ENCODE results near the gene SNX9. TPM values are rescaled to one million over a fixed set of nuclear protein-coding genes. Genes with fewer than 3 reads are reported as not detected.

Gene SNX9
- total RNA-seq, 2 experiments from 2014 or later: 63.4 to 64.4 TPM

DNA sequence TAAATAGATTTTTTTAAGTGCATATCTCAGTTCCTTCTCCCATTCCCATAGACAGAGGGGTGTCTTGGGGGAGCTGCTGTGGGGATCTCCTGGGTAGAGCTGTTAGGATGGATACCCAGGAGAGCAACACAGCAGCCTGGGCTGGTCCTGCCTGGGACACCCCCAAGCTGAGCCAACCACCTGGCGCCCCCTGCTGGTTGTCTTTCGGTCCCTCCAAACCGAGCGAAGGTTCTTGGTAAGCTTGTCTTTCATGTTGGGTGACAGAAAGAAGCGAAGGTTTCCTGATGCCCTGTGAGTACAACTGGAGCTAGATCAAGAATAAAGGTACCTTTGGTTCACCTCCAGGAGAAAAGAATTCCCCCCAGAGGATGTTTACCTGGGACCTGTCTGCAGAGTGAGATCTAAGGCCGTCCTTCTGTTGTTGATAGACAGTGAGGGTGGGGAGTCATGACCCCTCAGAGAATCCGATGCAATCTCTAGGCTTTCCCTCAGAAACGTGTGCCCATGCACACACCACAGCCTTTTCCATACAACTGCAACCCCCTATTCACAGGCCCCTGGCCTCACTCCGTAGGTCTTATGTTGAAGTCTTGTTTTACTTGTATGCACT is 50.8 kb downstream of the SNX9 start:
- DNase-seq: peak; percentile 78
- no peaks in the 10 kb centered on the region for H3K9me3 Mint-ChIP-seq
- peaks cover 50% of the 10 kb centered on the region for H3K36me3 Mint-ChIP-seq
- no peaks in the 10 kb centered on the region for H3K27me3 Mint-ChIP-seq
- peak overlapping the region; percentile 30 for H3K27ac Mint-ChIP-seq
- H3K4me3 Mint-ChIP-seq: no peak overlapping the region
- peaks cover 38% of the 10 kb centered on the region for H3K4me1 Mint-ChIP-seq

DNA sequence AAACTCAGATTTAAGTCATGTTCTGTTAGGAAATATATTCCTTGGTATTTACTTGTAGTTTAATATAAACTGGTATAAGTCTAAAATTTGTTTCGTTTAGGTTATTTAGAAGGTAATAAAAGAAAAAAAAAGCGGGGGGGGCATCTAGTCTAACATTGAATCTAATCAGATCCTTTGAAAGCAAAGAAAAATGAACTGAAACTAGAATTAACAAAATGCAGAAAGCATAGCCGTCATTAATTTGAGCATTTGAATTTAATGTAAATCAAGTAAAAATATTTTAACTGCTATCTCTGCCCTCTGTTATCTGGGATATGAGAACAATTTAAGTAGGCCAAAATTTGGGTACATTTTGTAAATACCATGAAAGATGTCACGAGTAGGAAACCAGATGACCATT is 54.1 kb downstream of the SNX9 start:
- peaks cover 83% of the 10 kb centered on the region for H3K36me3 Mint-ChIP-seq
- H3K4me1 Mint-ChIP-seq: peaks cover 69% of the 10 kb centered on the region
- H3K27ac Mint-ChIP-seq: peak overlapping the region; percentile 83
- DNase-seq: no peak
- no peaks in the 10 kb centered on the region for H3K27me3 Mint-ChIP-seq
- peak overlapping the region; percentile 19 for H3K4me3 Mint-ChIP-seq
- H3K9me3 Mint-ChIP-seq: peaks cover 7% of the 10 kb centered on the region

DNA sequence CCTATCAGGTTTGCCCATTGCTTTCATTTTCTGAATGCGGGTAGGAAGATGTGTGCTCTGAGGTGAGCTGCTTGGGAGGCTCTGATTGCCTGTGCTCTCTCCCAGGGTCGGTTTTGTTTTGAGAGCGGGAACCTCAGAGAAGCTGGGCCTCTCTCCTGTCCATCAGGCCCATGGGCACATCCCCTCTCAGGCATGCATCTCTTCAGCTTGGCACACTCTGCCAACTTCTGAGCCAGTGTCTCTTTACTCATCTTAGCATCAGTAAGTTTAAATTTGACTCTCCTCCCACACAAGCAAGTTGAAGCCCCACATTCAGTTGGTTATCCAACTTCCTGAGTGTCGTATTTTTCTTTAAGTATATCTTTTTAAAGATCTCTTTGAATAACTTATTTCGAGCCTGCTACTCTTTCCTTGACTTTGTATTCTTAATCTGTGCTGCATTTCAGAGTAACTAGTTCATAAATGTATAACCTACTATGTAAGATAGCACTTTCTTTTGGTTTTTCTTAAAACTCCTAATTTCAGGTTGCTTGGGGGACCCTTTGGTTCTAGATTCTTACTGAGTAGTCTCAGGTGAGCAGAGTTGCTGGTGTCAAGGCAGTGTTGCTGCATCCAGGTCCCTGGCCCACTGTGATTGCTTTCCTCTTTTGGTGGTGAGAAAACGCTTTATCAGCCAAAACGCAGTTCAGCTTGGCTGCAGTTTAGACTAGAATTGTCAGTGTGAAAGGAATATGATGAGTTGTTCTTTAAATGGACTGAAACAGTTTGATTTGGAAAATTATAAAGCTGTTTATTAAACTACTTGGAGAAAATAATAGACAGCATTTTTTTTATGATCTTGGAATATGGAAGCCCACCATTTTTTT is 54.8 kb downstream of the SNX9 start:
- H3K4me3 Mint-ChIP-seq: peak overlapping the region; percentile 19
- H3K36me3 Mint-ChIP-seq: peaks cover 86% of the 10 kb centered on the region
- no peaks in the 10 kb centered on the region for H3K27me3 Mint-ChIP-seq
- H3K27ac Mint-ChIP-seq: peak overlapping the region; percentile 83
- H3K9me3 Mint-ChIP-seq: peaks cover 13% of the 10 kb centered on the region
- H3K4me1 Mint-ChIP-seq: peaks cover 70% of the 10 kb centered on the region
- no peak for DNase-seq

GRCh38 chr6:157879034-157879872 is 56.2 kb downstream of the SNX9 start:
- Mint-ChIP-seq H3K36me3 (peaks cover 90% of the 10 kb centered on the region), H3K27me3 (no peaks in the 10 kb centered on the region), H3K9me3 (peaks cover 14% of the 10 kb centered on the region), H3K27ac (peak overlapping the region; percentile 81), H3K4me1 (peaks cover 74% of the 10 kb centered on the region), H3K4me3 (no peak overlapping the region)
- DNase-seq: no peak

GRCh38 chr6:157879873-157880254 is 56.8 kb downstream of the SNX9 start:
- peaks cover 77% of the 10 kb centered on the region for H3K4me1 Mint-ChIP-seq
- H3K36me3 Mint-ChIP-seq: peaks cover 89% of the 10 kb centered on the region
- no peak for DNase-seq
- H3K9me3 Mint-ChIP-seq: peaks cover 16% of the 10 kb centered on the region
- H3K27me3 Mint-ChIP-seq: no peaks in the 10 kb centered on the region
- no peak overlapping the region for H3K4me3 Mint-ChIP-seq
- peak overlapping the region; percentile 81 for H3K27ac Mint-ChIP-seq

DNA sequence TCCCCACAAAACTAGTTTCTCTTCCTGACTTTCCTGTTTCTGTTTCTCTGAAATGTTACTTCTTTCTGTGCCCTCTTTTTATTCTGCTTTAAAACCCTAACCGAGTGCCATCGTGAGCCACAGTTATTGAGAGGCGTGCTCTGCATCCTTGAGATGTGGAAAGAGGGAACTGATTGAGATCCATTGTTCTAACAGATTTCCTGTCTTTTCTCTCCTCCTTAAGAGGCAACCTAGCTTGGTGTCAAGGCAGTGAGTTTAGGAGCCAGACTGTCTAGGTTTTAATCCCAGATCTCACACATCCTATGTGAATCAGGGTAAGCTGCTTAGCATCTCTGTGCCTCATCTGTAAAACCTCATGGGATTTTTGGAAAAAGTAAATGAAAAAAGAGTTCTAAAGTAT is 57.5 kb downstream of the SNX9 start:
- Mint-ChIP-seq H3K4me3 (no peak overlapping the region), H3K27me3 (no peaks in the 10 kb centered on the region), H3K4me1 (peaks cover 82% of the 10 kb centered on the region), H3K36me3 (peaks cover 87% of the 10 kb centered on the region), H3K27ac (peak overlapping the region; percentile 81), H3K9me3 (peaks cover 16% of the 10 kb centered on the region)
- no peak for DNase-seq

DNA sequence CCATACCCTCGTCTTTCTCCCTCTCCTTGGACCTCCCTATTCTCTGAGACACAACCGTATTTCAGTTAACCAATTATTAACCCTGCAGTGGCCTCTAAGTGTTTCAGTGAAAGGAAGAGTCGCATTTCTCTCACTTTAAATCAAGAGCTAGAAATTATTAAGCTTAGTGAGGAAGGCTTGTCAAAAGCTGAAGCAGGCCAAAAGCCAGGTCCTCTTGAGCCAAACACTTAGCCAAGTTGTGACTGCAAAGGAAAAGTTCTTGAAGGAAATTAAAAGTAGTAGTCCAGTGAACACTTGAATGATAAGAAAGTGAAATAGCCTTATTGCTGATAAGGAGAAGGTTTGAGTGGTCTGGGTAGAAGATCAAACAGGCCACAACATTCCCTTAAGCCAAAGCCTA is 58.3 kb downstream of the SNX9 start:
- Mint-ChIP-seq H3K27ac (peak overlapping the region; percentile 84), H3K36me3 (peaks cover 89% of the 10 kb centered on the region), H3K9me3 (peaks cover 16% of the 10 kb centered on the region), H3K4me3 (no peak overlapping the region), H3K4me1 (peaks cover 90% of the 10 kb centered on the region), H3K27me3 (no peaks in the 10 kb centered on the region)
- no peak for DNase-seq

GRCh38 chr6:157884756-157885155 is 61.7 kb downstream of the SNX9 start:
- H3K36me3 Mint-ChIP-seq: peaks cover 88% of the 10 kb centered on the region
- H3K27ac Mint-ChIP-seq: peak overlapping the region; percentile 92
- peaks cover 83% of the 10 kb centered on the region for H3K4me1 Mint-ChIP-seq
- H3K4me3 Mint-ChIP-seq: no peak overlapping the region
- H3K27me3 Mint-ChIP-seq: no peaks in the 10 kb centered on the region
- peaks cover 20% of the 10 kb centered on the region for H3K9me3 Mint-ChIP-seq
- DNase-seq: no peak

DNA sequence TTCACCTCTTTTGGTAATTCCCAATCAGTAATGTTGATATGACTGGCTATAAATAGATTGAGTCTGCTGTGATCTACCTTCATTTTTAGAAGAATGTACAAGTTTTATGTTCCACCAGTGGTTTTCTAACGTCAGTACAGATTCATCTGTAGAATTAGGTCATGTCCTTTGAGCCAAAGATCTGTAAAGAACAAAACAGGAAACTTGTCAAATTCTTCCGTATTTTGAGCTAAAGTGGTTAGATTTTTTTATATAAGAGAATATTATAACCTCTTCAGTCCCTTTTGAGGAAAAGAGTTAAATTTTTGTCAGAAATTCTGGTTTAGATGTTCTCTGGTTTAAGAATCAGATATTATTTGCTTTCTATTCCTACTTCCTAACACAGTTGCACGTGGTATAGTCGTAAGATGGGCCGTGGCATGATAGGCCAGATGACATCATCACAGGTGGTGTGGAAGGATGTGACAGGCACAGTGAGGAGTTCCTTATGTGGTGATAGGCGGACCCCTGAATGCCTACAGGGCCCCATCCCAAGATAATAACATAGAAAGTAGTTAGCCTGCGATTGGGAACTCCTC is 62.3 kb downstream of the SNX9 start:
- Mint-ChIP-seq H3K36me3 (peaks cover 86% of the 10 kb centered on the region), H3K27me3 (no peaks in the 10 kb centered on the region)

DNA sequence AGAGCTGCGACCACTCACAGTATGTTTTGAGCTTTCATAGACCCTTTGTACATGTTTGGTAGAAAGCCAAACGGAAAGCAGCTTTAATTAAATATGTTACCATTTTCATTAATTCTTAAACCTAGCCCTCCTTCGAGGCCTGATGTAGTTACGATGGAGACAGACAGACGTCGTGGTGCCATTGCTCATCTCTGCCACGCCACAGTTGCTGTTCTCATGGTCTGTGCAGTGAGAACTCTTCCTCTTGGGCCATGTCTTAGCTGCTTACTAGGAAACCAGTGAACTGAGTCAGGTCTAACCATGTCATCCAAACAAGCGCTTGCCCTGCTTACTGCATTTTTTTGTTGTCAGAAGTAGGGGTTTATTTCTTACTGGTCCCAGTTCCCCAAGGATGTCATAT is 62.8 kb downstream of the SNX9 start:
- Mint-ChIP-seq H3K27ac (peak overlapping the region; percentile 94), H3K9me3 (peaks cover 17% of the 10 kb centered on the region), H3K36me3 (peaks cover 86% of the 10 kb centered on the region), H3K4me1 (peaks cover 75% of the 10 kb centered on the region), H3K27me3 (no peaks in the 10 kb centered on the region), H3K4me3 (peak overlapping the region; percentile 35)
- no peak for DNase-seq

More for the DNA sequence above, 62.3 kb downstream of the SNX9 start:
- peak; percentile 64 for DNase-seq
- Mint-ChIP-seq H3K4me3 (peak overlapping the region; percentile 35), H3K27ac (peak overlapping the region; percentile 94), H3K4me1 (peaks cover 78% of the 10 kb centered on the region), H3K9me3 (peaks cover 19% of the 10 kb centered on the region)

DNA sequence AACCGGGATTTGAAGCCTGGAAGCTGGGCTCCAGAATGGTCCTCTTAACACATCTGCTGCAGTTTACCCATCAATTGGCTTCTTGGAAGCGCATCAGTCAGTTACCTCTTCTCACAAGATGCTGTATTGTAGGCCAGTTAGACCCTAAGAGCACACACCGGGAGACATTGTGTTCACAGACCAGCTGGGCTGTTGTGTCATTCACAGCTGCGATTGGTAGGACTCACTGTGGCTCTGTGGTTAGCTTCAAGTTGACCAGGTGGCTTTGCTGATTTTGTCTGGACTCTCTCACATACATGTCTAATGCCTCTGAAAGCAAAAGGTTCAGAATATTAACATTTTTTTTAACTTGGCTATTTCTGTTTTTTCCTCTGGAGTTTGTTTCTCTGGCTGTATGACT is 64.8 kb downstream of the SNX9 start:
- peaks cover 83% of the 10 kb centered on the region for H3K36me3 Mint-ChIP-seq
- H3K9me3 Mint-ChIP-seq: peaks cover 7% of the 10 kb centered on the region
- peaks cover 73% of the 10 kb centered on the region for H3K4me1 Mint-ChIP-seq
- no peak overlapping the region for H3K27ac Mint-ChIP-seq
- no peak overlapping the region for H3K4me3 Mint-ChIP-seq
- no peak for DNase-seq
- no peaks in the 10 kb centered on the region for H3K27me3 Mint-ChIP-seq

DNA sequence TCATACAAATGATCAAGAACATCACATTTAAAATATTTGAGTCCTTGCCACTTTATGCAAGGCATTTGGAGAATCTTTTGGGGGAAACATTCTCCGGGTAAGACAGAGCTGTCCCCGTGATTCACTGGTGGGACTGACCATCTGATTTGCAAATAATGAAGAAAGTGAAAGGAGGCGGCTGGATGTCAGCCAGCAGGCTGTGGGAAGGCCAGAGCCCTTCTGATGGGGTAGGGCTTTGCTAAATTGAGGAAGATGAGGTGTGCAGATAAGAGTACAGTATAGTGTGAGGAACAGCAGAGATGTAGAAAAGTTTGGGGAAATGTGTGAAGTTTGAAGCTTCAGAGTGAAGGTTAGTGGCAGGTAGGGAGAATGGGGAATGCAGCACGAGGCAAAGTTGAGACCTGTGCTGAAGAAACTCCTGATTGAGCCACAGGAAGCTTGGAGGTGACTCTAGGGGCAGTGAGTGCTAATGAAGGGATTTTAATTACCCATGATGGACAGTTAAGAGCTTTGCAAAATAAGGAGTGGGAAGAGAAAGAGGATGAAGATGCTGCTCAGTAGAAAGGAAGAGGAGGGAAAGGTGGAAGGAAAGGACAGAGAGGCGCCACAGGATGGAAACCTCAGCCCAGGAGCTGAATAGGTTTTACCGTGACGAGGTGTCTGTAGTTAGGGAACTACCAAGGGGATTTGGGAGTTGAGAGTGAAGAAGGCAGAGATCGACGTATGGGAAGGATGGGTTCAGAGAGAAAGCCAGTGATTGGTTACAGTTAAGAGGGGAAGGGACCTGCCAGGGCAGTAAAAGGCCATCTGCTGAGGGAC is 68.7 kb downstream of the SNX9 start:
- H3K4me1 Mint-ChIP-seq: peaks cover 48% of the 10 kb centered on the region
- H3K9me3 Mint-ChIP-seq: peaks cover 5% of the 10 kb centered on the region
- H3K27ac Mint-ChIP-seq: peak overlapping the region; percentile 79
- peaks cover 74% of the 10 kb centered on the region for H3K36me3 Mint-ChIP-seq
- peak overlapping the region; percentile 53 for H3K4me3 Mint-ChIP-seq
- no peaks in the 10 kb centered on the region for H3K27me3 Mint-ChIP-seq
- DNase-seq: no peak

DNA sequence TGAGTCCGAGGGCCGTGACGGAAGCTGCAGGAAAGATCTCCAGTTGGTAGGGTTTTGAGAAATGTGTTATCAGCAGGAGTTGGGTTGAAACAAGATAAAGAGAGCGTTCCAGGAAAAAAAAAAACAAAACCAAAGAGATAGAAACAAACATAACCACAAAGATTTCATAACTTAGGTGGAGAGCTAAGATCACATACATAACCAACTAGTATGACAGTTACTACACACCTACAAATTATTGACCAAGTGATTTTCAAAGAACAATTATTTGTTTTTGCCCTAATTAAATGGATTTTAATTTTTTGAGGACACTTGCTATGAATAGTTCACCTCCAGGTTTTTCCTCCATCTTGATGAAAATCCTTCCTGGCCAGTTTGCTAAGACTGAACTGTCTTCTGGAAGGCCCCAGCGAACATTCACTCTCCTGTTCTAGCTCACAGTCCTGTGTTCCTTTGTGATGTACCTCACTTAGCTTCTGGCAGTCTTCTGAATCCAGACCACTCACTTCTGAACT is 69.4 kb downstream of the SNX9 start:
- peaks cover 42% of the 10 kb centered on the region for H3K4me1 Mint-ChIP-seq
- peaks cover 5% of the 10 kb centered on the region for H3K9me3 Mint-ChIP-seq
- no peaks in the 10 kb centered on the region for H3K27me3 Mint-ChIP-seq
- peak overlapping the region; percentile 53 for H3K4me3 Mint-ChIP-seq
- H3K36me3 Mint-ChIP-seq: peaks cover 72% of the 10 kb centered on the region
- DNase-seq: no peak
- H3K27ac Mint-ChIP-seq: peak overlapping the region; percentile 79

DNA sequence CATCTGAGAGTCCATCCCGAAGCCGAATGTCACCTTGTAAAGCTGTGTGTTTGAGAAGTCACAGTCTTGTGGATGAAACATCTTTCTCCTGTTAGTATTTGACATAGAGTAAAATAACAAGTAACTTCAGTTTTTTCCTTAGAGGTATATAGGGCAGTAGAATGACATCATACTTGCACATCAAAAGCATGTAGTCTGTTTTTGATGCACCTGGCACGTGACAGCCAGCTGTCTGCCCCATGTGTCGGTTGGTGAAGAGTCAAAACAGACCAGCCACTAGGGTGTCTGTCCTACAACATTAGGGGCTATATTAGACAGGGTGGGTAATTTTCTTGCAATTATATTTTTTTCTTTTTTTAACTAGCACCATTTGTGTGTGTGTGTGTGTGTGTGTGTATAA is 70.2 kb downstream of the SNX9 start:
- H3K4me3 Mint-ChIP-seq: no peak overlapping the region
- peaks cover 5% of the 10 kb centered on the region for H3K9me3 Mint-ChIP-seq
- H3K27ac Mint-ChIP-seq: peak overlapping the region; percentile 52
- peaks cover 39% of the 10 kb centered on the region for H3K4me1 Mint-ChIP-seq
- DNase-seq: no peak
- H3K27me3 Mint-ChIP-seq: no peaks in the 10 kb centered on the region
- peaks cover 72% of the 10 kb centered on the region for H3K36me3 Mint-ChIP-seq

Data from activated naive CD8-positive, alpha-beta T cell treated with anti-CD3 and anti-CD28 coated beads for 36 hours (primary cell).